DOHH2 (cell line): ENCODE results near the gene IFIT3.

Experiments
- H3F3A ChIP-seq: fragments of 200-600 bp; sonication (generic), shearing (Covaris generic); 2 replicates; pipeline ENCODE4 v1.6.0; 2016; ENCODE audit warnings: antibody characterized with exemption, mild to moderate bottlenecking; ENCODE audit not compliant: control insufficient read depth, insufficient read depth
- H3K27ac ChIP-seq: fragments of 200-600 bp; sonication (generic); 2 replicates; pipeline ENCODE4 v1.5.1; 2014; ENCODE audit warnings: low read depth, mild to moderate bottlenecking, low read length, moderate library complexity
- H3K27me3 ChIP-seq: fragments of 200-600 bp; sonication (generic); 2 replicates; pipeline ENCODE4 v1.6.1; 2014; ENCODE audit warnings: mild to moderate bottlenecking, low read length, mixed read lengths; ENCODE audit not compliant: control insufficient read depth
- H3K36me3 ChIP-seq: fragments of 200-600 bp; sonication (generic); 2 replicates; pipeline ENCODE4 v1.6.1; 2014; ENCODE audit warnings: mild to moderate bottlenecking, low read length, moderate library complexity, mixed read lengths; ENCODE audit not compliant: control insufficient read depth
- H3K4me1 ChIP-seq: fragments of 200-600 bp; sonication (generic); 2 replicates; pipeline ENCODE4 v1.6.1; 2014; ENCODE audit warnings: mild to moderate bottlenecking, low read length, mixed read lengths; ENCODE audit not compliant: control insufficient read depth
- H3K4me2 ChIP-seq: fragments of 200-600 bp; sonication (generic); 2 replicates; pipeline ENCODE4 v1.6.0; 2014; ENCODE audit warnings: mild to moderate bottlenecking, low read length, moderate library complexity
- H3K4me3 ChIP-seq: fragments of 200-600 bp; sonication (generic); 2 replicates; pipeline ENCODE4 v1.5.1; 2014; ENCODE audit warnings: mild to moderate bottlenecking, low read length, mixed read lengths
- H3K79me2 ChIP-seq: fragments of 200-600 bp; sonication (generic); 2 replicates; pipeline ENCODE4 v1.6.1; 2014; ENCODE audit warnings: mild to moderate bottlenecking, low read length, mixed read lengths; ENCODE audit not compliant: control insufficient read depth
- H3K9me2 ChIP-seq: fragments of 200-600 bp; sonication (generic); replicated peaks from 2 replicates; pipeline ENCODE4 v1.6.1; 2014; ENCODE audit warnings: mild to moderate bottlenecking, low read length, mixed read lengths; ENCODE audit not compliant: control insufficient read depth
- H3K9me3 ChIP-seq: fragments of 200-600 bp; sonication (generic); 2 replicates; pipeline ENCODE4 v1.6.1; 2014; ENCODE audit warnings: antibody characterized with exemption, low read length, mixed read lengths; ENCODE audit not compliant: control insufficient read depth, insufficient read depth
- H4K20me1 ChIP-seq: fragments of 200-600 bp; sonication (generic); 2 replicates; pipeline ENCODE4 v1.6.0; 2014; ENCODE audit warnings: low read depth, mild to moderate bottlenecking, antibody characterized with exemption, low read length, moderate library complexity; ENCODE audit not compliant: control insufficient read depth, insufficient read depth
- CTCF ChIP-seq: fragments of 200-600 bp; sonication (generic); IDR thresholded peaks from one replicate; pipeline ENCODE4 v1.5.1; 2014; ENCODE audit warnings: antibody characterized with exemption, mild to moderate bottlenecking, low read depth, low read length; ENCODE audit not compliant: poor library complexity, severe bottlenecking
- EZH2phosphoT487 ChIP-seq: fragments of 200-600 bp; sonication (generic); IDR thresholded peaks from 2 replicates; pipeline ENCODE4 v1.6.1; 2017; ENCODE audit warnings: borderline replicate concordance, mild to moderate bottlenecking, antibody characterized with exemption, low read length, moderate library complexity, mixed read lengths

IFIT3 gene

GRCh38 chr10:89308736-89309135, 19.1 kb upstream of the IFIT3 start:
- H3K27ac ChIP-seq = no peak overlapping the region
- H3K79me2 ChIP-seq = no peaks in the 10 kb centered on the region
- H3K4me2 ChIP-seq = no peak overlapping the region
- no peaks in the 10 kb centered on the region for H3K4me1 ChIP-seq
- peaks cover 13% of the 10 kb centered on the region for H3K27me3 ChIP-seq
- H3K36me3 ChIP-seq = no peaks in the 10 kb centered on the region
- no peaks in the 10 kb centered on the region for H3F3A ChIP-seq
- H3K4me3 ChIP-seq = no peak overlapping the region
- no peaks in the 10 kb centered on the region for H4K20me1 ChIP-seq
- H3K9me3 ChIP-seq = no peaks in the 10 kb centered on the region
- no peak for TF ChIP-seq CTCF
- TF ChIP-seq EZH2phosphoT487 = no peak
- H3K9me2 ChIP-seq = no peaks in the 10 kb centered on the region

GRCh38 chr10:89309156-89310055, 18.4 kb upstream of the IFIT3 start:
- H3K79me2 ChIP-seq = no peaks in the 10 kb centered on the region
- no peaks in the 10 kb centered on the region for H3K4me1 ChIP-seq

GRCh38 chr10:89310056-89310893, 17.5 kb upstream of the IFIT3 start:
- H3K36me3 ChIP-seq = no peaks in the 10 kb centered on the region
- H3K27ac ChIP-seq = no peak overlapping the region
- H3K4me3 ChIP-seq = no peak overlapping the region
- no peaks in the 10 kb centered on the region for H3K4me1 ChIP-seq
- H3K27me3 ChIP-seq = peaks cover 13% of the 10 kb centered on the region
- no peaks in the 10 kb centered on the region for H3K9me2 ChIP-seq
- no peaks in the 10 kb centered on the region for H4K20me1 ChIP-seq
- H3K9me3 ChIP-seq = no peaks in the 10 kb centered on the region
- H3K4me2 ChIP-seq = no peak overlapping the region
- H3F3A ChIP-seq = no peaks in the 10 kb centered on the region
- no peaks in the 10 kb centered on the region for H3K79me2 ChIP-seq
- TF ChIP-seq CTCF (no peak), EZH2phosphoT487 (no peak)

More at GRCh38 chr10:89309156-89310055, 18.4 kb upstream of the IFIT3 start:
- Histone ChIP-seq H3K27me3 (peaks cover 13% of the 10 kb centered on the region), H3K9me3 (no peaks in the 10 kb centered on the region), H3K36me3 (no peaks in the 10 kb centered on the region), H3F3A (no peaks in the 10 kb centered on the region), H3K27ac (no peak overlapping the region), H4K20me1 (no peaks in the 10 kb centered on the region), H3K9me2 (no peaks in the 10 kb centered on the region), H3K4me2 (no peak overlapping the region), H3K4me3 (no peak overlapping the region)
- TF ChIP-seq CTCF = no peak
- TF ChIP-seq EZH2phosphoT487 = no peak
